ENCODE measurements around the gene FNDC3B.

DNA sequence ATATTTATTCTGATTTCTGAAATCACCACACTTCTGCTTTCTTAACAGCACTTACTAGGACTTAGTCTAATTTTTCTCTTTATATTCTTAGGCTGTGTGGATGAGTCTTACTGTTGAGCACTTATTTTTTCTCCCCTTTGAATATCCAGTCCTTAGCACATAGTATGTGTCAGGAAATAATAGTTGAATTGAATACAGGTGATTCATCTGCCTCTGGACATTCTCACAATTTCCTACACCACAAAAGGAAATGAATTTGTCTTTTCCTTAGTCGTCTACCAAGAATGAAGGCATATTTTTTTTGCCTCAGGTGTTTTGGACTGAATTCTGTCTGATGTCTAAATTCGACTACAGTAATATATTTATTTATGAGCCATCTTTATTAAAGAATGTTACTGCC lies 204.6 kb downstream of the FNDC3B start:
- no peak for TF ChIP-seq EZH2 (IDR thresholded peaks at IDR 0.05; ENCODE audit: borderline replicate concordance, low read depth, low read length)
- no peak for TF ChIP-seq BHLHE40 (IDR thresholded peaks at IDR 0.05; ENCODE audit: low read length)
- TF ChIP-seq, protein P1, sequence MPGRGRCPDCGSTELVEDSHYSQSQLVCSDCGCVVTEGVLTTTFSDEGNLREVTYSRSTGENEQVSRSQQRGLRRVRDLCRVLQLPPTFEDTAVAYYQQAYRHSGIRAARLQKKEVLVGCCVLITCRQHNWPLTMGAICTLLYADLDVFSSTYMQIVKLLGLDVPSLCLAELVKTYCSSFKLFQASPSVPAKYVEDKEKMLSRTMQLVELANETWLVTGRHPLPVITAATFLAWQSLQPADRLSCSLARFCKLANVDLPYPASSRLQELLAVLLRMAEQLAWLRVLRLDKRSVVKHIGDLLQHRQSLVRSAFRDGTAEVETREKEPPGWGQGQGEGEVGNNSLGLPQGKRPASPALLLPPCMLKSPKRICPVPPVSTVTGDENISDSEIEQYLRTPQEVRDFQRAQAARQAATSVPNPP (IDR thresholded peaks at IDR 0.05; ENCODE audit: borderline replicate concordance, insufficient read depth, insufficient read length) = no peak
- no peak for TF ChIP-seq POLR2AphosphoS5 (IDR thresholded peaks at IDR 0.05; ENCODE audit: control insufficient read depth, insufficient read depth, low read depth, low read length)
- no peak for TF ChIP-seq PRPF4 (IDR thresholded peaks at IDR 0.05; ENCODE audit: insufficient read depth, low read depth, low read length, poor library complexity, severe bottlenecking)
- TF ChIP-seq SP1 (CRISPR knock-in tag; IDR thresholded peaks at IDR 0.05) = no peak
- TF ChIP-seq REST (IDR thresholded peaks at IDR 0.05; ENCODE audit: borderline replicate concordance) = no peak
- no peak for TF ChIP-seq REST (CRISPR knock-in tag; IDR thresholded peaks at IDR 0.05; ENCODE audit: low read depth)
- no peak for TF ChIP-seq CBX2 (IDR thresholded peaks at IDR 0.05; ENCODE audit: insufficient read depth, low read length, poor library complexity, severe bottlenecking)
- no peak for TF ChIP-seq EGR1 (conservative IDR thresholded peaks at IDR 0.05)
- no peak for TF ChIP-seq IRF9 (tag; IDR thresholded peaks at IDR 0.05)
- TF ChIP-seq CTCF (IDR thresholded peaks at IDR 0.05 in 2 of 3, conservative IDR thresholded peaks at IDR 0.05 in 1 of 3; ENCODE audit: insufficient read depth in 2 of 3, low read depth in 1 of 3, low read length in 3 of 3) = no peak
- no peak for TF ChIP-seq ETV5 (CRISPR knock-in tag; IDR thresholded peaks at IDR 0.05; ENCODE audit: low read depth)
- no peak for TF ChIP-seq TAF7 (tag; IDR thresholded peaks at IDR 0.05)
- TF ChIP-seq NCOA2 (IDR thresholded peaks at IDR 0.05; ENCODE audit: partially characterized antibody in 2 of 2) = no peak
